Activated CD4-positive, alpha-beta T cell treated with anti-CD3 and anti-CD28 coated beads, Interleukin-2, amount 10 ng/mL, durations not matched to agents 7 days and 5 days (primary cell): ENCODE measurements around the gene FLG2. TPM values are rescaled to one million over a fixed set of nuclear protein-coding genes. Genes with fewer than 3 reads are reported as not detected.

Source experiments
- CTCF ChIA-PET: fragments of 350-600 bp; sonication (Branson Sonifier 250); formaldehyde crosslinking; loops from one replicate; lab custom pipeline; 2021; ENCODE audit warnings: antibody characterized with exemption; lab: Charles Lee
- POLR2A ChIA-PET: fragments of 350-600 bp; sonication (Branson Sonifier 250); formaldehyde crosslinking; loops from one replicate; lab custom pipeline; 2021; ENCODE audit warnings: antibody characterized with exemption; lab: Charles Lee
- DNase-seq: peaks from one replicate; pipeline ENCODE4 v3.0.0-alpha.2; 2020
- H3K27ac Mint-ChIP-seq: one replicate; pipeline ENCODE4 v1.8.0; 2021; ENCODE audit warnings: mild to moderate bottlenecking, moderate library complexity, mixed read lengths
- H3K27me3 Mint-ChIP-seq: one replicate; pipeline ENCODE4 v1.8.0; 2021; ENCODE audit warnings: mixed read lengths
- H3K36me3 Mint-ChIP-seq: one replicate; pipeline ENCODE4 v1.8.0; 2021; ENCODE audit warnings: low read depth, mixed read lengths
- H3K4me1 Mint-ChIP-seq: one replicate; pipeline ENCODE4 v1.8.0; 2021; ENCODE audit warnings: mixed read lengths
- H3K4me3 Mint-ChIP-seq: one replicate; pipeline ENCODE4 v1.8.0; 2021; ENCODE audit warnings: mild to moderate bottlenecking, moderate library complexity, mixed read lengths
- H3K9me3 Mint-ChIP-seq: one replicate; pipeline ENCODE4 v1.8.0; 2021; ENCODE audit warnings: mixed read lengths
- total RNA-seq, 2 experiments: library from RNA; stranded (reverse); gene quantifications; one replicate each; pipeline ENCODE4 v1.2.3, GENCODE V29; 2021

FLG2 gene
- not detected for total RNA-seq

DNA sequence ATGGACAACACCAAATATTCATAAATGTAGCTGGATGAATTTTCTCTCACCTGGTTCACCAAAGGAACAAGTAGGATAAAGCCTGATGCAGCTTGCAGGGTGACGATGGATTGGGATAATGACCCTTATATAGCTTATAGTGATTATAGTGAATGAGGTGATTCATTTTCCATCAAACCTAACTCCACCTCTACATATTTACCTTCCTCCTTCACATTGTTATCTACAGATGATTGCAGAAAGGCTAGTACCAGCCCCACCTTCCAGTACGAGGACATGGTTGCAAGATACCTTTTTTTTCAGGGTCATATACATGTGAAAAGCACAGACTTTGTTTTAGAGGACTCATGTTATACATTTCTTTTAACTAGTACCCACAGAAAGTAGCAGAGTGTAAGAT is at the start of gene FLG2:
TSS of gene FLG2 (minus strand) at position 101 of the 400 bp plus-strand sequence. CDS start 1,122 bp downstream, outside the sequence.
- POLR2A ChIA-PET = no interaction called here
- H3K4me1 Mint-ChIP-seq = no peaks in the 10 kb centered on the region

DNA sequence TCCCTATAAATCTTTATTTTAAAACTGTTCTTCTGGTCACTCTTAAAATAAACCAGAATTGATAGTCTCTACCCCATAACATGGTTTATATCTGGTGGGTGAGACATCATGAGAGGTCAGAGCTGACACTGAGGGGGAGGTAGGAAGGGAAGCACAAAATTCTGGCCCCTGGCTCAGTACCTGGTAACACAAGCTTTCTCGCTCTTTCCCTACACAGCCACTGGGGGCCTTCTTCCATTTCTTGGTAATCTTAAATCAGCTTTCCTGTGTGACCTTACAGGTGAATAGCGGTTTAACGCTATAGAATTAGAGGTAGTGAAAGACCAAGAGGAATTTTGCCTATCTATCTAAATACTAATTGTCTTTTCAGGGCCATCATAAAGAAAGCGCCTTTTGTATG is 48.9 kb upstream of the FLG2 start:
- Mint-ChIP-seq H3K4me1 (no peaks in the 10 kb centered on the region), H3K36me3 (no peaks in the 10 kb centered on the region), H3K9me3 (no peaks in the 10 kb centered on the region), H3K4me3 (no peak overlapping the region), H3K27ac (no peak overlapping the region), H3K27me3 (peaks cover 12% of the 10 kb centered on the region)
- no peak for DNase-seq
- POLR2A ChIA-PET = no interaction called here
- CTCF ChIA-PET = no interaction called here

More for the DNA sequence above, at the start of gene FLG2:
- Mint-ChIP-seq H3K27ac (no peak within 1 kb of the TSS), H3K9me3 (no peaks in the 10 kb centered on the region), H3K27me3 (no peaks in the 10 kb centered on the region), H3K4me3 (no peak within 1 kb of the TSS), H3K36me3 (no peaks in the 10 kb centered on the region)
- DNase-seq = no peak
- CTCF ChIA-PET = no interaction called here

DNA sequence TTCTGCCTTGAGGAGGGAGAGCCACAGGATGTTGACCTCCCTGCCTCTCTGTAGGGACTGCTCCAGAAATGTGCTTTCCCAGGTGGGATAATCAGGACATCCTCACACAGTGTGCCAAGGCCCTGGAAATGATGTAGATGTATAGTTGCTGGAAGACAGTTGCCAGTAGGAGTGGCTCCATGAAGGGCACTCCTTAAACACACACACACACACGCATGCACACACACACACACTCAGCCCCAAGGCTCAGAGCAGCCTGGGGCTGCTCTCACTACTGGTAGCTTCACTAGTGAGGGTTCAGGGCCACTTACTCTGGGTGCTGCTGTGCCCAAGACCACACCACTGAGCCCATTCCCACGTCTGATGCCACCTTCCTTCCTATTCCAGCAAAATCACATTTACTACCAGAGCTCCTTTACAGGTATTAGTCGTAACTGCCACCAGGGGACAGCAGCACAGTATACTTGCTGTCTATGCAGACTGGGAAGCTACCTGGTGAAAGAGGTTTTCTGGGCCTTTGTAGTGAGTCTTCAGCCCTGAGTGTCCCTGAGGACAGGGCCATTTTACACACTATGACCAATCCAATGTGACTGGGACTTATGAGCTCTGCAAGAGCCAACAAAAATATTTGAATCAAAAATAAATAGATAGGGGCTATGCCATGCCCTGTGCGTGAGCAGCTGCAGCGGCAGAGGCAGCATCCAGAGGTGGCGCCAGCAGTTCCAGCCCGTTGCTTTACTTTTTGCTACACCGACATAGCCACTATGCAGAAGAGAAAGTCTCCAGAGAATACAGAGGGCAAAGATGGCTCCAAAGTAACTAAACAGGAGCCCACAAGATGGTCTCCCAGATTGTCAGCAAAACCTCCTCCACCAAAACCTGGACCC is 39.2 kb upstream of the FLG2 start:
- no peak overlapping the region for H3K4me3 Mint-ChIP-seq
- H3K27ac Mint-ChIP-seq = no peak overlapping the region
- no peaks in the 10 kb centered on the region for H3K36me3 Mint-ChIP-seq
- H3K4me1 Mint-ChIP-seq = no peaks in the 10 kb centered on the region
- peaks cover 26% of the 10 kb centered on the region for H3K27me3 Mint-ChIP-seq
- DNase-seq = peak; percentile 20
- H3K9me3 Mint-ChIP-seq = no peaks in the 10 kb centered on the region
- POLR2A ChIA-PET = no interaction called here
- CTCF ChIA-PET = interaction anchor here (2.7 kb wide), 1 partner anchor 59 kb away, joined by 8 read pairs; no protein-coding TSS in a partner anchor

DNA sequence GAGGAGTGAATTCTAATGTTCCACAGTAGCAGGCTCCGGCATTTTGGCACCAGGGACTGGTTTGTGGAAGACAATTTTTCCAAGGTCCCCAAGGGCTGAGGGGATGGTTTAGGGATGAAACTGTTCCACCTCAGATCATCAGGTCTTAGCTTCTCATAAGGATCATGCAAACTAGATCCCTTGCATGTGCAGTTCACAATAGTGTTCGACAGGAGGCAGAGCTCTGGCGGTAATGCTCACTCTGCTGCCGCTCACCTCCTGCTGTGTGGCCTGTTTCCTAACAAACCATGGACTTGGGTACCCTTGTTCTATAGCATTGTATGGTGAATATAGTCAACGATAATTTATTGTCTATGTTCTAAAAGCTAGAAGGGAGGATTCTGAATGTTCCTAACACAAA is 37.7 kb upstream of the FLG2 start:
- Mint-ChIP-seq H3K27me3 (peaks cover 27% of the 10 kb centered on the region), H3K36me3 (no peaks in the 10 kb centered on the region), H3K27ac (no peak overlapping the region), H3K9me3 (no peaks in the 10 kb centered on the region), H3K4me1 (peaks cover 2% of the 10 kb centered on the region), H3K4me3 (no peak overlapping the region)
- no peak for DNase-seq
- POLR2A ChIA-PET = no interaction called here
- CTCF ChIA-PET = interaction anchor here (2.7 kb wide), 1 partner anchor 61 kb away, joined by 8 read pairs; no protein-coding TSS in a partner anchor

DNA sequence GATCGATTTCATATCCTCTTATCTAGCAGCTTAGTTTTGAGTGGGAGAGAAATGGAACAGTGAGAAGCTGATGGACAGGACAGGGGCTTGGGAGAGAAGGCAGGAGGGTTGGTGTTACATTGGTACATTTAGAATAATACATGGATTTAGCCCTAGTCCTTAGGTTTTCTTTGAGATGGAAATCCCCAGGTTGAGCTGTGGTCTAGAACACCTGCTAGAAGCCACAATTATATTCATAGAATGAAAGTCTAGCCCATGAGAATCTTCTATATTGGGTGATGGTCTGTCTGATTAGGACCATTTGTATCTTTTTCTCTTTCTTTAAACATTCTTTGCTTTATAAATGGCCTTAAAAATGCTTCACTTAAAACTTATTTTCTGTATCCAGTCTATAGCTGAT is 34.3 kb upstream of the FLG2 start:
- Mint-ChIP-seq H3K27ac (no peak overlapping the region), H3K4me1 (peaks cover 4% of the 10 kb centered on the region), H3K9me3 (no peaks in the 10 kb centered on the region), H3K36me3 (no peaks in the 10 kb centered on the region), H3K4me3 (no peak overlapping the region), H3K27me3 (peaks cover 34% of the 10 kb centered on the region)
- no peak for DNase-seq
- ChIA-PET POLR2A (no interaction called here), CTCF (interaction anchor here (1.2 kb wide), 2 partner anchors 13 to 64 kb away, joined by 3 to 4 read pairs; no protein-coding TSS in a partner anchor)

DNA sequence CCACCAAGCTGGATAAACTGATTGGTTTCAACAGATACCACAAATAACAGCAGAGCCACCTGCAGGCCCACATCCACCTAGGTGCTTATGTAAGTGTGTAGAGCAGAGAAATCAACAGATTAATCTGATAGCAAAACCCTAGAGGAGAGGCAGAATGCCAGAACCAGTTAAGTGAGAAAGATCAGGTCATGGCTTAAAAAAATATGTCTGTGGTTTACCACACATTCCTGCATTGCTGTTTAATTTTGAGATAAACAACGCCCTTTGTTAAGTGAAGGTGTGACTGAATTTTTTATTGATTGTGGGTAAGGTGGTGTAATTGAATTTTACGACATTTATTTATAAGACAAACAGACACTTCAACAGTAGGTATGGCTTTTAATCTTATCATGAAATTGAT is 33.1 kb upstream of the FLG2 start:
- Mint-ChIP-seq H3K36me3 (no peaks in the 10 kb centered on the region), H3K4me3 (no peak overlapping the region), H3K4me1 (peaks cover 4% of the 10 kb centered on the region), H3K27ac (no peak overlapping the region), H3K27me3 (peaks cover 39% of the 10 kb centered on the region), H3K9me3 (no peaks in the 10 kb centered on the region)
- ChIA-PET CTCF (interaction anchor here (1.2 kb wide), 1 partner anchor 14 kb away, joined by 3 read pairs; no protein-coding TSS in a partner anchor), POLR2A (no interaction called here)
- no peak for DNase-seq

DNA sequence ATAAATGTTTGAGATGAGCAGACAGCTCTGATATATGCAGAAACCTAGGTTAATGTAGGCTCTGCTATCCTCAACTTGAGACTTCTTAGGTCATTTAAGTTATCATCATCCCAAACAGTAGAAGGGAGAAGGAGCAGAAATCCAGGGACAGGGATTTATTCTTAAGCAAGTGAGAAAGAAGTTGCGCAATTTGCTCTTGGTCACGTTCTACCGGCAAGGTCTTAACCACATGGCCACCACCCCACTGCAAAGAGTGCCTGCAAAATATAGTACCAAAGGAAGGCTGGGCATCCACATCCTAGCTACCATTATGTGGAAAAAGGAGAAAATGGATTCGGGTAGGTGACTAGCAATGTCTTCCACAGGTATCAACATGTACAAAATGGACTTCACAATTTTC is 29.1 kb upstream of the FLG2 start:
- no peaks in the 10 kb centered on the region for H3K9me3 Mint-ChIP-seq
- no peak for DNase-seq
- no peak overlapping the region for H3K27ac Mint-ChIP-seq
- no peak overlapping the region for H3K4me3 Mint-ChIP-seq
- peaks cover 27% of the 10 kb centered on the region for H3K27me3 Mint-ChIP-seq
- ChIA-PET POLR2A (no interaction called here), CTCF (no interaction called here)
- peaks cover 4% of the 10 kb centered on the region for H3K4me1 Mint-ChIP-seq
- H3K36me3 Mint-ChIP-seq = no peaks in the 10 kb centered on the region

DNA sequence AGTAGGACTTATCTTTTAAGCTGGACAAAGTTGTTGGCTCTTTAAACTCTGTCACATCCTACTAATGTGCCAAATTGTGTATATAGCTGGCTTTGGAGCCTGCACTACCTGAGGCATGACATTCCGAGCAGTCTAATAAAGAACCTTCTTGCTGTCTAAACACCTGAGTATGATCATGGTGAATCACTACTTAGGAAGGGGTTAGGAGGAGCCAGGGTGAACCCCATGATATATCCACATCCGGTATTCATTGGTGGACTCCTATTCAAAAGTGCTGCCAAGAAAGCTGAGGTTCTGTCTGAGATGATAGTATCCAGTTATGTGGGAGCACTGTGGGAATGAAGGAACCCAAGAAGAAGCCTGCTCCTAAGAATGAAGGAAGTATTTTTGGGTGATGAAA is 27.1 kb upstream of the FLG2 start:
- CTCF ChIA-PET = no interaction called here
- no peak overlapping the region for H3K4me3 Mint-ChIP-seq

DNA sequence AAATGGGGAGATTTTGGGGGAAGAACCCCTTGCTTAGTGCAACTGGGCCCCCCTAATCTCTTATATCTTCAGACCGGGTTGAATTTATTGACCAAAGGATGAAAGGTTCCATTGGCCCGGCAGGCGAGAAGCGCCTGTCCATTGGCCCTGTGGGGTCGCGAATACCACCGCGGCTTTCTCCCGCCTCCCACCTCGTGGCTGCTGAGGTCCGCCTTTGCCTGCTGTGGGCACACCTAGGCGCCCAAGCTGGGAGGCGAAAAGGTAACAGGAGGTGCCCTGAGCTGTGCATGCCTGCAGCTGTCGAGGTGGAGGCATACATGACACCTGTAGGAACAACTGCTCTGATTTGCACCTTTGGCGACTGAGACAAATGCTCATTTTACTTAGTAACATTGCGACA is 21.1 kb upstream of the FLG2 start:
- no peak overlapping the region for H3K4me3 Mint-ChIP-seq
- no peaks in the 10 kb centered on the region for H3K9me3 Mint-ChIP-seq
- no peak overlapping the region for H3K27ac Mint-ChIP-seq
- DNase-seq = no peak
- H3K36me3 Mint-ChIP-seq = no peaks in the 10 kb centered on the region
- peaks cover 21% of the 10 kb centered on the region for H3K27me3 Mint-ChIP-seq
- H3K4me1 Mint-ChIP-seq = no peaks in the 10 kb centered on the region
- ChIA-PET CTCF (no interaction called here), POLR2A (no interaction called here)

More for the DNA sequence above, 27.1 kb upstream of the FLG2 start:
- no peak for DNase-seq
- no peaks in the 10 kb centered on the region for H3K4me1 Mint-ChIP-seq
- no peak overlapping the region for H3K27ac Mint-ChIP-seq
- no peaks in the 10 kb centered on the region for H3K9me3 Mint-ChIP-seq
- POLR2A ChIA-PET = no interaction called here
- H3K36me3 Mint-ChIP-seq = no peaks in the 10 kb centered on the region
- H3K27me3 Mint-ChIP-seq = peaks cover 37% of the 10 kb centered on the region

DNA sequence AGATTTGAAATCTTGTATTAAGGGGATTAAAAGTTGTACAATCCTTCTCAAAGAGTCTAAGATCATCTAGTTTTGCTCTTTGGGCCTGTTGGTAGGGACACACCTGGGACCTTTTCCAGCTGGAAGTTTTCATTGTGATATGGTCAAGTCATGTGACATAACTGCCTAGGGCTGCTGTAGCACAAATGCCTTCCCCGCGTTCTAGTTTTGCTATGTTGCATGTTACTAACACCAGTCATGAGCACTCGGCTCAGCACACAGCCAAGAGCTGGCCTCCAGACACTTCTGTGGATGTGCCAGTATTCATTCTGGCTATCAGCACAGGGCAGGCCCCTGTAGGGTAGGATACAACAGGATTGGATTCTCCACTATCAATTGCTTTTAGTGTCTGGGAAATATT is 14.6 kb upstream of the FLG2 start:
- no peaks in the 10 kb centered on the region for H3K36me3 Mint-ChIP-seq
- ChIA-PET POLR2A (no interaction called here), CTCF (interaction anchor here (0.6 kb wide), 1 partner anchor 990 kb away, joined by 5 read pairs; no protein-coding TSS in a partner anchor)
- no peak overlapping the region for H3K27ac Mint-ChIP-seq
- H3K27me3 Mint-ChIP-seq = peaks cover 4% of the 10 kb centered on the region
- peaks cover 1% of the 10 kb centered on the region for H3K9me3 Mint-ChIP-seq
- no peak overlapping the region for H3K4me3 Mint-ChIP-seq
- H3K4me1 Mint-ChIP-seq = no peaks in the 10 kb centered on the region
- DNase-seq = no peak

DNA sequence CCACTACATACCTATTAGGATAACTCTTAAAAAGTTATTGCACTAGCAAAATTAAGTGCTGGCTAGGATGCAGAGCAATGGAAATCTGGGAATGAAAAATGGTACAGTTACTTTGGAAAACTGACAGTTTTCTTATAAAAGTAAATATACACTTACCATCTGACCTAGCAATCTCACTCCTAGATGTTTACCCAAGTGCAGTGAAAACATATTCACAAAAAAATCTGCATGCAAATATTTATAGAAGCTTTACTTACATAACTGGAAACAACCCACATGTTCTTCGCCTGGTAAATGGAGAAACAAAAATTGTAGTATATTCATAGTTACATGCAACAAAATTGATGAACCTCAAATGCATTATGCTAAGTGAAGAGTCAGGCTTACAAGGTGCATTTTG is 12.9 kb upstream of the FLG2 start:
- H3K27me3 Mint-ChIP-seq = peaks cover 4% of the 10 kb centered on the region
- peaks cover 5% of the 10 kb centered on the region for H3K9me3 Mint-ChIP-seq
- no peak overlapping the region for H3K27ac Mint-ChIP-seq
- ChIA-PET POLR2A (no interaction called here), CTCF (no interaction called here)
- no peak for DNase-seq
- H3K4me1 Mint-ChIP-seq = no peaks in the 10 kb centered on the region
- H3K4me3 Mint-ChIP-seq = no peak overlapping the region
- H3K36me3 Mint-ChIP-seq = no peaks in the 10 kb centered on the region

DNA sequence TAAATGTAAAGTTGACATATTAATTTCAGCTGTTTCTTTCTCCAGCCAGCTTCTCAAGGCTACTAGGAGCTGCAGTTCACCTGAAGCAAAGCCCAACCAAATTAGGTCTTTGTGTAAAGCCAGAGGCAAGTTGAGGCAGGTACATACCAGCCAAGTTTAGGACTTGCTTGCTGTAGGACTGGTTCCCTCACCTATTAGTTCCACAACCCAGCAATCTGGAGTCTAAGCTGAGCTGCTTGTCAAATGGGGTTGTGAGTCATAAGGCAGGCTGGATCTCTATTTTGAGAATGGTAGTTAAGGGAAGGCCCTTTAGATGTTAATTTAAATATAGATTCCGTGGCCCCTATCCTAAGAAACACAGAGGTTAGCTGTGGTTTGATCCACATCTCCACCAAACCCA is 7.6 kb upstream of the FLG2 start:
- CTCF ChIA-PET = no interaction called here
- POLR2A ChIA-PET = no interaction called here
- DNase-seq = no peak
- no peak overlapping the region for H3K4me3 Mint-ChIP-seq
- H3K27me3 Mint-ChIP-seq = peaks cover 9% of the 10 kb centered on the region
- no peak overlapping the region for H3K27ac Mint-ChIP-seq
- H3K9me3 Mint-ChIP-seq = peaks cover 5% of the 10 kb centered on the region
- no peaks in the 10 kb centered on the region for H3K4me1 Mint-ChIP-seq
- H3K36me3 Mint-ChIP-seq = no peaks in the 10 kb centered on the region

DNA sequence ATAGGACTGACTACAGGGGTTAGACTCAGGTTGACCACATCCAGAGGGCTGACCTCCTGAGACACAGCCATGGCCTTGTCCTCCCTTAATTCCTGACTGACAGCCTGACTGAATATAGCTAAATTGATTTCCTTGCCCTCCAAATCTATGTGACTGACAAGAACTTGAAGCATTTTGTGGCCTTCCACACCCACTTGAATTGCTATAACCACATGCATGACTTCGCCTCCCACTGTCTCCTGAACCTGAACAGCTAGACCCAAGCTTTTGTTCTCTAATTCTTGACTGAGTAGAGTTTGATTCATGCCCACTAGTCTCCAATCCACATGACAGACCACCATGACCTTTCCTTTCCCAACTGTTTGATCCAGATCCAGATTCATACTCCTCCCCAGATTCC is 3.1 kb downstream of the FLG2 start:
- POLR2A ChIA-PET = no interaction called here
- H3K4me1 Mint-ChIP-seq = no peaks in the 10 kb centered on the region

More for the DNA sequence above, 3.1 kb downstream of the FLG2 start:
- Mint-ChIP-seq H3K9me3 (no peaks in the 10 kb centered on the region), H3K27me3 (no peaks in the 10 kb centered on the region), H3K4me3 (no peak overlapping the region), H3K36me3 (no peaks in the 10 kb centered on the region), H3K27ac (no peak overlapping the region)
- CTCF ChIA-PET = interaction anchor here (1.5 kb wide), 1 partner anchor 9 kb away, joined by 3 read pairs; no protein-coding TSS in a partner anchor
- DNase-seq = no peak
